ENCODE measurements around the gene FOXJ3. TPM values are rescaled to one million over a fixed set of nuclear protein-coding genes. Genes with fewer than 3 reads are reported as not detected.

Gene FOXJ3
- total and polyA plus RNA-seq, 2 experiments from 2014 or later, result 19.0 to 39.0 TPM

DNA sequence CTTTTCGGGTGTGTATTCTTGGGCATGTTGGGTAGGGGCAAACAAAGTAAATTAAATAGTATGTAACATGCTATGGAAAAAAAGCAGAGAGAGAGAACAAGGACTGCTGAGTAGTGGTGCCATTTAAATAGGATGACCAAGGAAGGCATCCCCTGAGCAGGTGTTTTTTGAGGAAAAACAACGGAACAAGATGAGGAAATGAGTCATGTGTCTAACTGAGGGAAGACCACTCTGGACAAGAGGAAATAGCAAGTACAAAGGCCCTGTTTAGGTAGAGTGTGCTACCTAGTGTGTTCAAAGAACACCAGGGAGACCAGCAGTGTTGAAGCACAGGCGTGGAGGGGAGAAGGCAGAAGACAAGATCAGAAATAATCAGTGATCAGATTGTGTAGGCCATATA lies 150.4 kb downstream of the FOXJ3 start:
- H3K27me3 ChIP-seq, result no peaks in the 10 kb centered on the region
- no peak overlapping the region for H2AFZ ChIP-seq
- no peaks in the 10 kb centered on the region for H3K4me1 ChIP-seq (ENCODE audit: insufficient read depth)
- no peak overlapping the region for H3K27ac ChIP-seq
- H3K36me3 ChIP-seq (replicated peaks; ENCODE audit: insufficient read depth, low read depth), result no peaks in the 10 kb centered on the region
- peaks cover 4% of the 10 kb centered on the region for H4K20me1 ChIP-seq (ENCODE audit: insufficient read depth, poor library complexity, severe bottlenecking)
- no peaks in the 10 kb centered on the region for H3K9me3 ChIP-seq (ENCODE audit: low read depth)
- peaks cover 4% of the 10 kb centered on the region for H3K79me2 ChIP-seq
- no peak for DNase-seq (ENCODE audit: low spot score)
- H3K9me2 ChIP-seq (replicated peaks; ENCODE audit: insufficient read depth), result no peaks in the 10 kb centered on the region
- H3K4me3 ChIP-seq, result no peak overlapping the region
- H3K4me2 ChIP-seq, result no peak overlapping the region
- TF ChIP-seq EZH2 (IDR thresholded peaks at IDR 0.05; ENCODE audit: borderline replicate concordance) (no peak), EZH2phosphoT487 (IDR thresholded peaks at IDR 0.05; ENCODE audit: low read depth, severe bottlenecking, unreplicated experiment) (no peak)
- TF ChIP-seq, protein P1, sequence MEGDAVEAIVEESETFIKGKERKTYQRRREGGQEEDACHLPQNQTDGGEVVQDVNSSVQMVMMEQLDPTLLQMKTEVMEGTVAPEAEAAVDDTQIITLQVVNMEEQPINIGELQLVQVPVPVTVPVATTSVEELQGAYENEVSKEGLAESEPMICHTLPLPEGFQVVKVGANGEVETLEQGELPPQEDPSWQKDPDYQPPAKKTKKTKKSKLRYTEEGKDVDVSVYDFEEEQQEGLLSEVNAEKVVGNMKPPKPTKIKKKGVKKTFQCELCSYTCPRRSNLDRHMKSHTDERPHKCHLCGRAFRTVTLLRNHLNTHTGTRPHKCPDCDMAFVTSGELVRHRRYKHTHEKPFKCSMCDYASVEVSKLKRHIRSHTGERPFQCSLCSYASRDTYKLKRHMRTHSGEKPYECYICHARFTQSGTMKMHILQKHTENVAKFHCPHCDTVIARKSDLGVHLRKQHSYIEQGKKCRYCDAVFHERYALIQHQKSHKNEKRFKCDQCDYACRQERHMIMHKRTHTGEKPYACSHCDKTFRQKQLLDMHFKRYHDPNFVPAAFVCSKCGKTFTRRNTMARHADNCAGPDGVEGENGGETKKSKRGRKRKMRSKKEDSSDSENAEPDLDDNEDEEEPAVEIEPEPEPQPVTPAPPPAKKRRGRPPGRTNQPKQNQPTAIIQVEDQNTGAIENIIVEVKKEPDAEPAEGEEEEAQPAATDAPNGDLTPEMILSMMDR (IDR thresholded peaks at IDR 0.05; ENCODE audit: poor library complexity), result no peak
- 93% methylated on average over 3 of the region's 3 CpGs for WGBS (ENCODE audit: low lambda C conversion rate, missing lambda C conversion rate)

DNA sequence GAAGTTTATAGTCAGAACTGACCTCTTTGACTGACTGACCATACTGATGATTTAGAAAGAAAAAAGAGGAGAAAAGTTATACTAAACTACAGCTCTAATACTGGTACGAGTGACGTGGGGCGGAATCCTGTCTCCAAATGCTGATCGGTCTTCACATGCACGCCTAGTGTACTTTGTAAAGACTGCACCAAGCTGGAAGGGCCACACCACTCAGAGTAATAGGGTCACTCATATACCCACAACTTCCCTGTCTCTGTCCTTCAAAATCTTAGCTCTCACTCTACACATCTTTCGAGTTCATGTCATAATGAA lies 151.1 kb downstream of the FOXJ3 start:
- no peak overlapping the region for H3K4me2 ChIP-seq
- no peaks in the 10 kb centered on the region for H3K27me3 ChIP-seq
- H2AFZ ChIP-seq, result no peak overlapping the region
- TF ChIP-seq EZH2 (IDR thresholded peaks at IDR 0.05; ENCODE audit: borderline replicate concordance) (no peak), EZH2phosphoT487 (IDR thresholded peaks at IDR 0.05; ENCODE audit: low read depth, severe bottlenecking, unreplicated experiment) (no peak)
- TF ChIP-seq, protein P1 (IDR thresholded peaks at IDR 0.05; ENCODE audit: poor library complexity), result no peak
- H3K4me3 ChIP-seq, result no peak overlapping the region
- DNase-seq (ENCODE audit: low spot score), result no peak
- no peaks in the 10 kb centered on the region for H3K36me3 ChIP-seq (replicated peaks; ENCODE audit: insufficient read depth, low read depth)
- WGBS (ENCODE audit: low lambda C conversion rate, missing lambda C conversion rate), result 88% methylated on average over 6 of the region's 6 CpGs
- H3K9me3 ChIP-seq (ENCODE audit: low read depth), result no peaks in the 10 kb centered on the region
- H3K9me2 ChIP-seq (replicated peaks; ENCODE audit: insufficient read depth), result no peaks in the 10 kb centered on the region
- H3K79me2 ChIP-seq, result peaks cover 4% of the 10 kb centered on the region
- peaks cover 2% of the 10 kb centered on the region for H3K4me1 ChIP-seq (ENCODE audit: insufficient read depth)
- H3K27ac ChIP-seq, result no peak overlapping the region
- peaks cover 4% of the 10 kb centered on the region for H4K20me1 ChIP-seq (ENCODE audit: insufficient read depth, poor library complexity, severe bottlenecking)

GRCh38 chr1:42183210-42183956 lies 151.7 kb downstream of the FOXJ3 start:
- no peaks in the 10 kb centered on the region for H3K9me3 ChIP-seq (ENCODE audit: low read depth)
- H3K36me3 ChIP-seq (replicated peaks; ENCODE audit: insufficient read depth, low read depth), result no peaks in the 10 kb centered on the region
- peaks cover 7% of the 10 kb centered on the region for H3K4me1 ChIP-seq (ENCODE audit: insufficient read depth)
- no peak overlapping the region for H3K4me2 ChIP-seq
- no peaks in the 10 kb centered on the region for H3K27me3 ChIP-seq
- no peak overlapping the region for H3K27ac ChIP-seq
- no peak for DNase-seq (ENCODE audit: low spot score)
- 86% methylated on average over 5 of the region's 7 CpGs for WGBS (ENCODE audit: low lambda C conversion rate, missing lambda C conversion rate)
- H2AFZ ChIP-seq, result no peak overlapping the region
- TF ChIP-seq, protein P1 (IDR thresholded peaks at IDR 0.05; ENCODE audit: poor library complexity), result no peak
- TF ChIP-seq EZH2phosphoT487 (IDR thresholded peaks at IDR 0.05; ENCODE audit: low read depth, severe bottlenecking, unreplicated experiment) (no peak), EZH2 (IDR thresholded peaks at IDR 0.05; ENCODE audit: borderline replicate concordance) (no peak)
- peaks cover 4% of the 10 kb centered on the region for H4K20me1 ChIP-seq (ENCODE audit: insufficient read depth, poor library complexity, severe bottlenecking)
- peaks cover 4% of the 10 kb centered on the region for H3K79me2 ChIP-seq
- H3K4me3 ChIP-seq, result no peak overlapping the region
- H3K9me2 ChIP-seq (replicated peaks; ENCODE audit: insufficient read depth), result no peaks in the 10 kb centered on the region
